AML-193 (cell line): ENCODE data around the gene AP2A2.

ENCODE experiments used
- DNase-seq, 2 experiments: peaks; one replicate each; lab custom pipeline; 2025; lab: John Stamatoyannopoulos, UW

The AP2A2 gene

DNA sequence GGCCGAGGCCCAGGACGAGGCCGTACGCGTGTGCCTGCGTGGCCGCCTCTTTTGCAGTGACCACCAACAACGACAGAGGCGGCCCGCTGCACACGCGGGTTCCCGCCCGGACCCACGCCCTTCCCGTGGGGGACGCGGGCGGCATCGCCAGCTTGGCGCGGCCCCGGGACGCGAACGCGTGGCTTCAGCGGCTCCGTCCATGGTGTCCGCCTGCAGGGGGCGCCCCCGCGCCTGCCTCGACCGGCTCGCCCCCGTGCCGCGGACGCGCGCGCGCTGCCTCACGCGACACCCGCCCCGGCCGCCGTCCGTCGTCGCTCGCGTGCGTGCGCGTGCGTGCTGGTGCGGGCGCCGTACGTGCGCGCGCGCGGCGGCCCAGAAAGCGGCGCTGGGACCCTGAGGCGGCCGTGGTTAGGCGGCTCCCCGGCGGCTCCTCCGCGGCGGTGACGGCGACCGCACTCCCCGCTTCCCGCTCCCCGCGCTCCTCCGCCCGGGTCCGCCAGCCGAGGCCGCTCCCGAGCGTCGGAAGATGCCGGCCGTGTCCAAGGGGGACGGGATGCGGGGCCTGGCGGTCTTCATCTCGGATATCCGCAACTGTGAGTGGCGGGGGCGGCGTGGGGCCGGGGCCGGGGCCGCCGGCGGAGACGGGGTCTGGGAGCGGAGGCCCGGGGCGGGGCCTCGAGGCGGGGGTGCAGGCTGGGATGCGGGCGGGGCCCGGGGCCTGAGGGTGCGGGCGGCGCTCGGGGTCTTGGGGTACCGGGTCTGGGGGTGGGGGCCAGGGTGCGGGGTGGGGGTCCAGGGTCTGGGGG lies at the start of gene AP2A2:
Gene AP2A2, plus strand, starts transcription at position 375 of the 806 bp plus-strand sequence. Its CDS starts 152 bp downstream, at position 527.
- peak; percentile 61 to 74 for DNase-seq

DNA sequence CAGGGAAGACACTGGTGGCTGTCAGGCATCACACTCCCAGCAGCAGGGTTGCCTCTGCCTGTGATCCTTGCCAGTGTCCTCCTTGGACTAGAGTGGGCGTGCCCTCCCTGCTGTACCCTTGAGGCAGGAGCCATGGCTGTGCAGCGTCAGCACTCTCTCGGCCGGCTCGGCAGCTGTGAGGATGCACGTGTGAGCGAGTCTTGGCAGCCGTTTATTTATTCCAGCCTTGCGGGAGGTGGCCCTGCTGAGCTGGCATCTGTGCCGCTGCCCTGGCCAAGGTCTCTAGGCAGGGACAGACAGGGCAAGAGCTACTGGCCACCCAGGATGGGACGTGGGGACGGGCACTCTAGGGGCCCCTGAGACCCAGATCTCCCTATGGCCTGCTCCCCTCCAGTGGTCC lies 49.1 kb upstream of the AP2A2 start:
- no peak for DNase-seq

DNA sequence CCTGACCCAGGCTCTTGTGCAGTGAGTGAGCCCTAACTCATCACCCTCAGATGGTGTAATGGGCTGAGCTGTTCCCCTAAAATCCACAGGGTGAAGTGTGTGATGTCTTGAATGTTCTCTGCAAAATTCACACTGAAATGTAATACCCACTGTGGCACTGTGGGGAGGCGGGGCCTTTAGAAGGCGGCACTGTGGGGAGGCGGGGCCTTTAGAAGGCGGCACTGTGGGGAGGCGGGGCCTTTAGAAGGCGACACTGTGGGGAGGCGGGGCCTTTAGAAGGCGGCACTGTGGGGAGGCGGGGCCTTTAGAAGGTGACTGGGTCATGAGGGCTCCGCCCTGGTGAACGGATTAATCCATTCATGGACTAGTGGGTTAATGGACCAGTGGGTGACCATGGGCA lies 48.1 kb upstream of the AP2A2 start:
- no peak for DNase-seq

DNA sequence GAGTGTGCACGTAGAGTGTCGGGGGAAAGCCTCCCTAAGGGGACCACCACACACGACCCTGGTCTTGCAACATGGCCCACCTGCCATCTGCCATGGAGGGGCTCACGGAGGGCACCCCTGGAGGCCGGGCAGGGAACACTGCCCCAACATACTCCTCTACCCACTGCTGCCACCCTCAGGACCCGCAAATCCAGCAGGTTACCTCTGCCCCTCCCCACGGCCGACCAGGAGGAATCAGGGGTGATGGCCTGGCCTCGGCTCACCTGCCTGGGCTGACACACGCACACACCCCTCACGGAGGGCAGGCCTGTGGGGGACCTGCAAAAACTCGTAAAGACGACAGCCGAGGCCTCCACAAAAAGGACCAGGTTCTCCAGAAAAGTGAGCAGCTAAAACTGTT lies 45.2 kb upstream of the AP2A2 start:
- no peak for DNase-seq

DNA sequence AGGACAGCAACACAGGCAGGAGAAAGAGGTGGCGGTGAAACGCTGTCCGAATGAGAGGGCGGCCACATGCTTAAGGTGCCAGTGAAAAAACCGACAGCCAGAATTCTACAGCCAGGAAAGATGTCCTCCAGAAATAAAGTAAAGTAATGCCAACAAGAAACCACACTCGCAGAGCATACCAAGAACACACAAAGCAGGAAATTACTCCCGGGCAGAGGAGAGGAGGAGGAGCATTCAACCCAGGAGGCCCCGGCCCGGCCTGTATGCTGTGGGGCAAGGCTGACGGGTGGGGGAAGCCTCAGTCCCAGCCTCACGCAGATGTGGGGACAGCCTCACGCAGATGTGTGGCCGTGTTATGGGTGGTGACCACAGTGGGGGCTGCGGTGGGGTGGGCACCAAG lies 43.1 kb upstream of the AP2A2 start:
- DNase-seq, result no peak

DNA sequence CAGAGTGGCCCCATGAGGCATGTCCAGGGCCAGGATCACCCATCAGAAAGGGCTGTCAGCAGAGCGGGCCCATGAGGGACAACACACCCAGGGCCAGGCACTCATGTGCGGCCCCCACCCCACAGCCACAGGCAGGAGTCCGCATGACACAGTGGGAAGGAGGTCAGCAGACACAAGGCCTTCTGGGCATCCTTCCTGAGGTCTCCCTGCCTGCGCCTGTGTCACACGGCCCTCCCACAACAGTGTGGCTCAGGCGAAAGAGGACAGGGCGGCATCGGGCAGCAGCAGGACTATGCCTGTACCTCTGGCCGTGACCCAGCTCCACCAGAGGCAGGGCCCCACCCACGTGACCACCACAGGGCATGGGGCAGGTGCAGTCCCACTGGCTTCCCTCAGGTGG lies 42.1 kb upstream of the AP2A2 start:
- DNase-seq, result no peak

DNA sequence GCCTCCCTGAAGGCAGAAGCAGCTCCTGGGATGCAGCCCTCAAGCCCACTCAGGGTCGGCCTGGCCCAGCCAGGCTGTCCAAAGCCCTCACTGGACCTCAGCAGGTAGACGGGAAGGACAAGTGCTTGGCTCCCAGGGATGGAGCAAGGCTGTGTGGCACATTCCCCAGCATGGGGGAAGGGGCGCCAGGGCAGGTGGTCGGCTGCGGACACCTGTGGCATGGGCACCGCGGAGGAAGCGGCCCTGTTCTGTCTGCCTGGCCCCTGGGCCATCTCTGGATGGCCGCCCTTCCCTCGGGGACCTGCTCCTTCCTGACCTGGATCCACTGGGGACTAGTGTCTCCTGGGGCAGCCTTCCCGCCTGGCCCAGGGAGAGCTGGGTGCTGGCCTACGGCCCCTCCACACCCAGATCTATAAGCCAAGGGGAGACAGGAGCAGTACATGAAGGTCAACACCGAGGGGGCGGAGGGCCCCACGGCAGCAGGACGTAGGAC lies 41.0 kb upstream of the AP2A2 start:
- DNase-seq, result no peak

DNA sequence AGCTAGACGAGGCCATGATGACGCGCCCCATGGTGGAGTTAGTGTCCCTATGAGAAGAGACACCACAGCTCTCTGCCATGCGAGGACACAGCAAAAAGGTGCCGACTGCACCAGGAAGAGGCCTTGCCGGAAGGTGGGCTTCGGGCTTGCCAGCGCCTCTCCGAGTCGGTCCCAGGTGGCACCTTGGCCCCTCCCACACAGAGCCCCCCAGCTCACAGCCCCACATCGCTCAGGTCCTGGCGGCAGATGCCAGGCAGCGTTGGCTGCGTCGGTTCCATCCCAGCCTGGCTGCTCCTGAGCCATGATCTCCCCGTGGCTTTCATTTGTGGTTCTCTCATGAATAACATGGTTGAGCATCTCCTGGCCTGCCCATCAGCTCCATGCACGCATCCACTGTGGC lies 39.1 kb upstream of the AP2A2 start:
- no peak for DNase-seq

DNA sequence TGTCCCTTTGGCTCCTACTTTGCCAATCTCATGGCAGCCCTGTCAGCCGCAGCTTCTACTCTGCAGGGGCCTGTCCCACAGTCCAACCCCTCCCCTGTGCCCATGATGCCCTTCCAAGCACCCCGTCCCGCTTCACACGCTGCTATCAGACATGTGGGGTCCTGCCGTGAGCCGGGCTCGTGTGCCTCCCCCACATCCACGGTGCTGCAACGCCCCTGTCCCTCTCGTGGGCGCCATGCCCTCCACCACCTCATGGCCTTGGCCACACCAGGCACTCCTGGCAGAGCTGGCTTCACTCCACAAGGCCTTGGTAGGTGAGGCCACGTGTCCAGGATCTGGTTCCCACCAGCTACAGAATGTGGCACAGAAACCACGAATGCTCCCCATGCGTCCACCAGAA lies 38.1 kb upstream of the AP2A2 start:
- no peak for DNase-seq

DNA sequence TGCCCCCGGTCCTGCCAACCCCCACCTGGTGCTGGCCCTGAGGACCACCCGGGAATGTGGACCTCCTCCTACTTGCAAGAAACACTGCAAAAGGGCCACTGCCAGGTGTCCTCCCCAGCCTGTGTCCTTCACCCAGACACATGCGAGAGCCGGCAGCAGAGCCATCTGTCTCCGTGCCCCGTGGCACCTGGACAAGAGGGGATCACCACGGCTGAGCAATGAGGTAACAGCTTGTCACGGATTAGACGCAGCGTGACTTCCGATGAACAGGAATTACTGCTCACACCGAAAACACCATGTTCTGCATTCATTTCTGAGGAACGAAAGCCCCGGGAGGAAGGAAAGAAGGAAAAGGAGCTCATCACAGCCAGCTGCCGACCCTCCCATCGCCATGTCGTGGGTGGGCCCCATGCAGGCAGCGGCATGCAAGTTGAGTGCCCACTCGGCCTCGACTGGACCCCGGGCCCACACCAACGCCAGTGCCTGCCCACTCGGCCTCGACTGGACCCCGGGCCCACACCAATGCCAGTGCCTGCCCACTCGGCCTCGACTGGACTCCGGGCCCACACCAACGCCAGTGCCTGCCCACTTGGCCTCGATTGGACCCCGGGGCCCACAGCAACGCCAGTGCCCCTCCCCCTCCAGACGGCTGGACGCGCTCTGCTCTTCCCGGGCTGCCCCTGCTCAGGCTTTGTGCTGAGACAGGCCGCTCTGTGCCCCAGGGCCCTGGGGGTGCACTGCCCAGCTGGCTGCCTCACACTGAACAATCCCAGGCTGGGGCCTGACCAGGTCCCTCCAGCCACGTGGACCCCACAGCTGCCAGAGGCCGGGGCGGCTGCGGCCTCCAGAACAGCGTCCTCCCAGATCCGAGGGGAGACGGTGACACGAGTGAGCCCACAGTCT lies 37.1 kb upstream of the AP2A2 start:
- DNase-seq, result no peak

DNA sequence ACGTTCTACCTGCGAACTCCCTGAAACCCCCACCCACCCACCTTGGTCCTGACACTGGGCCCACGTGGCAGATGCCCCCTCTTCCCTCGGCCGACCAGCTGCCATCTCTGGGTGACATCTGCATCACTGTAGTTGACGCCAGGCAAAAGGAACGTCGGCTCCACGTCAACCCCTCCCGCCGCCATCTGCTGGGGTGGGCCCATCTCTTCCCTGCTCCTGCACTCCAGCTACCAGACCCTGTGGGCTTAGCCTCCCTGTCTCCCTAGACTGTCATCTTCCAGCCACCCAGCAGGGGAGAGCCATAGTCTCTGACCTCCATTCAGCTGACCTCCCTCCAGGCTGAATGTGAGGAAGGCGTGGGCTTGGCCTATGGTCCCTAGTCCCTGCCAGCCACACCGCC lies 36.4 kb upstream of the AP2A2 start:
- no peak for DNase-seq

DNA sequence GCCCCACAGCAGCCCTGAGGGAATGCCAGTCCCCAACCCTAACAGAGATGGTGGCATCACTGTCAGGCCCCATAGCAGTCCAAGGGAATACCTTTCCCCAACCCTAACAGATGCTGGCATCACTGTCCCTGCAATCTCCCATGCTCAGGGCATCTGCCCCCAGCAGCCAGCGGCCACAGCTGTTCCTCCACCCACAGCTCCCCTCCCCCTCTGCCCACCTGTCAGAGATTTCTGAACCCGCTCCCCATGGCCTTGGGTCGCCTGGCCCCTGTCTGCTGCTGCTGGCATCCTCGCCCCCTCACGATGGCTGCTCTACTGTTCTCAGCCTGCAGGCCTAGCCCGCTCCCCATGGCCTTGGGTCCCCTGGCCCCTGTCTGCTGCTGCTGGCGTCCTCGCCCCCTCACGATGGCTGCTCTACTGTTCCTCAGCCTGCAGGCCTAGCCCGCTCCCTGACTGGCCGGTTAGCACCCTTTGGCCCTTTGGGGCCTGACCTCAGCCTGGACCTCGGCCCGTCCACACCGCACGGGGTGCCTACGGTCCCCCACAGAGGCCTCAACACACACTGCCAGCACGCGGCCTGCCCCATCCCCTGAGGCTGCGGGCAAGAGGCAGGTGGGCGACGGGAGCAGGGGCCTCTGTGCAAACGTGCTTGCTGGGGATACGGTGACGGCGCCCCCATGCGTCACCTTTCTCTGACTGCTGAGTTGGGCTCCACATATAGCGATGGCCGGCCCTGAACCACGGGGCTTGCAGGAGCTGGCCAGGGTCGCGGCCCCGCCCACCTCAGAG lies 35.8 kb upstream of the AP2A2 start:
- DNase-seq, result no peak

DNA sequence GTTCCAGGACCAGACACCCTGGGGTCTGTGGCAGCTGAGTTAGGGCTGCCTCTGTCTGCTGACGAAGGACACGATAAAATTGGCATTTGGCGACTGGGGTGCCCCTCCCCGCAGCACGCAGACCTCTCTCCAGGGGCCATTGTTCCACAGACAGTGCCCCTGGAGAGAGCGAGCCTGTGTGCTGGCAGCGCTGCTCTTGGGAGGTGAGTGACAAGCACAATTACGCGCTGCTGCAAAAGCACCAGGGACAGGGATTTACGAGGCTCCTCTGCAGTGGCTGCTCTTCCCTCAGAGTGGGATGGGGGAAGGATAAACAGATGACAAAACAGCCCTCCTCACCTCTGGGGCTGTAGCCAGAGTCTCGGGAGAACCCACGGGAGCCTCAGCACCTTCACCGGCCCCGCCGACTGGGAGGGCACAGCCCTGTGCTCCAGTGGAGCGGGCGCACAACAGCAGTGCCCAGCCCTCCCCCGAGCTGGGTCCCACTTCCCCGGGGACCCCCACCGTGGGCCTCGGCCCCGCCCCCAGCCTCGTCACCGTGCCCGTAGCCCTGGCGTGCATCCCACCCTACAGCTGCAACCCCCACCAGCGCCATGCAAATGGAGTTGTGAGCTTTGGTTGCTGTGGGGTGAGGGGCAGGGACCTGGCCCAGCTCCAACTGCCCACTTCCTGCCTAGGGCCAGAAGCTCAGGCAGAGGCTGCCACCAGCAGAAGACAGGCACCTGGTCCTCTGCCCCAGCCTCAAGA lies 34.7 kb upstream of the AP2A2 start:
- DNase-seq, result no peak

DNA sequence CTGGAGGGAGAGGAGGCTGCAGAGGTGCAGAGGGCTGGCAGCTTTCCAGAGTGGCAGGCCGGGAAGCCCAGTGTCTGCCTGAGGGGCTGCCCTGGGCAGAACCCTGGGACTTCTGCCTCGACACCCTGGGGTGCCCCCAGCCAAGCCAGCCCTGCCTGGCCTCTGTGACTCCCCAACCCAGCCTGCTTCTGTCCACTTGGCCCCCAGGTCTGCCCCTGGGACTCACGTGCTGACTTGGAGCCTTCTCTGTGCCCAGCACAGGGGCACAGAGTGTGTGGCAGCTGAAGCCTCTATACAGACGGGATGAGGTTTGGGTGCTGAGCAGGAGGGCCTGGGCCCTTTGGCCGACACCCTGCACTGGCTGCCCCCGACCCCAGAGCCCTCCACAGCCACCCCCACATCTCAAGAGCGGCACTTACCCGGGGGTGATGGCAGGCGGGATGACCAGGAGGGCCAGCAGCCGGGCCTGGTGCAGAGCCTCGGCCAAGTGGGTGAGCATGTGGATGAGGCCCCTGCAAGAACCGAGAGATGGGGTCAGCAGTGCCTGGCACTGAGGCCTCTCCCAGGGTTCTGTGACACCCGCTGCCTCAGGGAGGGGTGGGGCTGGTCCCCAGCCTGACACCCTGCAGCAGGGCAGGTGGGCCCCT lies 32.5 kb upstream of the AP2A2 start:
- no peak for DNase-seq

DNA sequence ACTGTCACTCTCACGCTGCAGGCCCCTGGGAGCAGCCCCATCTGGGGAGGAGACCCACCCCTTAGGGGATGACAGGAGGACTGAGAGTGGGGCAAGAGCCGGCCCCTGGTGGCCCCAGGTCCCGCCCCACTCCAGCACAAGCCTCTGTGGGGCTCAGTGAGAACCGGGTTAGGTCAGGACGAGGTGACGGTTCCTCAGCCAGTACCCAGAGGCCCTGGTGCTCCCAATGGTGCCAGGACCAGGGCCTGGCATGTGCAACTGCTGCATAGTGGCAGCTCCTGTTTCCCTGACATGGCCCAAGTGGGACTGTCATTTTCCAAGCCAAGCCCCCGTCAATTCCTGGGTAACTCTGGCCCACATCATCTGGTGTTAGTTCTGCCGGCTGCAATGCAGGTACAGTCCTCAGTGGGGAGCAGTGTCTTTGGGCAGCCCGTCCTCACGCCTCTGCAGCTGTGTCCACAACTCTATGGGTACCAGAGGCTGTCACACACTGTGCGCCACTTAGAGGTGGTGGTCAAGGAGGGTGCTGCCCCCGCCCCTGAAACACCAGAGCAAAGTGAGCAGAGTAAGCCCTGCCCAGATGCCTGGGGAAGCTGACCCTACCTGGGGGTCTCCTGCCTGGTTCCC lies 31.0 kb upstream of the AP2A2 start:
- no peak for DNase-seq

DNA sequence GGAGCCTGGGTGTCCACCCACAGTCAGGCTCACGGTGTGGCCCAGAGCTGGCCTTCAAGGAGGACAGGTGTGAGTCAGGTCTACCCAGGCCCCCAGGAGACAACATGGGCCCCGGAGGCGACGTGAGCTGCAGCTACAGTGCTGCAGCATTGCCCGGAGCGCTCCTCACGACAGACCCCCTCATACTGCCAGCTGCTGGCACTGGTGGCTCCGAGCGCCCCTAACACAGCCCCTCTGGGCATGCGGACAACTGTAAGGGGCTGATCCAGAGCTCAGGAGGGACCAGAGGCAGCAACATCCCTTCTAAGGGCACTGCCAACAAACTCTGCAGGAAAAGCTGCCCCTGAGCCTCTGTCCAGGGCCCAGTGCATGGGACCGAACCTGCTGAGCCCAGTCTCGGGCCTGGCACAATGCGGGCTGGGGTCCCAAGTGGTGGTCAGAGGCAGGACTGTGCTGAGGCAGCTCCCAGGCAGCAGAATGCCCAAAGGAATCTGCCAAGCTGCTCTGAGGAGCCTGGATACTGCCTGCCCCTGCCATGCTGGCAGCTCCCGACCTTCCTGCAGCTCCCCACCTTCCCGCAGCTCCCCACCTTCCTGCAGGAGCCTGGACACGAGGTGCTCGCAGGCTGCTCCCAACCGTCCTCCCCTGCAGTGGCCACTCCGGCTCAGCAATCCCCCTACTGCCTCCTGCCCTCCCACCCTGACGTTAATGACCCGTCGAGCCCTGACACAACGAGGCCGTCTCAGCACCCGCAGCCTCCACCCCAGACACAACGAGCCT lies 30.1 kb upstream of the AP2A2 start:
- no peak for DNase-seq

DNA sequence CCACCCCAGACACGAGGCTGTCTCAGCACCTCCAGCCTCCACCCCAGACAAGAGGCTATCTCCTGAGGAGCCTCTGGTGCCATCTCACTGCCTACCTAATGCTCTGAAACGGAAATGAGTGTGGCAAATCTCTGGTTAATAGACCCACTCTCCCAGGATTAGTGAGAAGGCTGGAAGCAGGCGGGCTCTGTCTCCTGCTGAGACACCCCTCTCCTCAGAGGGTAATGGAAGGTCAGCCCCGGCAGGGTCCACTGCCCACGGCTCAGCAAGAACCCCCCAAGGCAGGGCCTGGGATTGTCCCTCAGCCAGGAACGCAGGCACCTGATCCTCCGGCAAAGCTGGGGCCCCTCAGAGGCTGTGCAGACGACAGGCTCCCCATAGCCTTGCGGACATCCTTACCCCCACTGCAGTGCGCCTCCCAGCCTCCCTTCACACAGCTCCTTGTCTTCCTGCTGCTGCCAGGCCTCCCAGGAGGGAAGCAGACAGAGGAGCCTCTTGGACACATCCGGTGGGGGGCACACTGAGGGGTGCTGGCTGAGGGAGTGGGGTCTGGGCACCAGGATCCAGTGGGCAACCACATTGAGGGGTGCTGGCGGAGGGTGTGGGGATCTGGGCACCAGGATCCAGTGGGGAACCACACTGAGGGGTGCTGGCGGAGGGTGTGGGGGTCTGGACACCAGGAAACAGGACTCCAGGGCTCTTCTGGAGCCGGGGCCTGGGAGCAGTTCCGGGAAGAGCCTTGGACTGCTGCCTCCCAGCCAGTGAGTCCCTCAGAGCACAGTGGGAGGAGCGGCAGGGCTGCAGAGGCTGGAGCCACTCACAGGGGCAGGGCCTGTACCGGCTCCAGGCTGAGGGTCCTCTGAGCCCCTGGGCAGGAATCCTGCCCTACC lies 28.2 kb upstream of the AP2A2 start:
- no peak for DNase-seq

DNA sequence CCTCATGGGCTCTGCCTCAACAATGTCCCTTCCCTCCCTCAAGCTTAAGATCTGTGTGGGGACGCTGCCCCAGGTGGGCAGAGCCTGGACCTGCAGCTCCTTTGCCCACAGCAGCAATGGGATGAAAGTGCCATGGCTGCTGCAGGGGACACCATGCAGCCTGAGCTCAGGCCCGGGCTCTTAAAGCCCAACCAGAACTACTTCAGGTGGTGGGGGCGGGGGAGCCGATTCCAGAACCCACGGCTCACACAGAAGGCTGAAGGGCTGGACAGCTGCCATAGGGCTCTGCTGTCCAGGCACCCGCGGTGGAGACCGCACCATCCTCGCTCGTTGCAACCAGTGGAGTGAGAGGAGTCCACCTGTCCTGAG lies 27.5 kb upstream of the AP2A2 start:
- peak in 1 of 2 experiments; percentile 11 for DNase-seq
